ENCODE results near the gene AREL1. TPM values are rescaled to one million over a fixed set of nuclear protein-coding genes. Genes with fewer than 3 reads are reported as not detected.

AREL1 gene
- total and polyA plus RNA-seq, 2 of the 8 experiments (the other 6 are each of a cell fraction or from before 2014, with no cell fraction given) = 31.4 to 49.1 TPM

DNA sequence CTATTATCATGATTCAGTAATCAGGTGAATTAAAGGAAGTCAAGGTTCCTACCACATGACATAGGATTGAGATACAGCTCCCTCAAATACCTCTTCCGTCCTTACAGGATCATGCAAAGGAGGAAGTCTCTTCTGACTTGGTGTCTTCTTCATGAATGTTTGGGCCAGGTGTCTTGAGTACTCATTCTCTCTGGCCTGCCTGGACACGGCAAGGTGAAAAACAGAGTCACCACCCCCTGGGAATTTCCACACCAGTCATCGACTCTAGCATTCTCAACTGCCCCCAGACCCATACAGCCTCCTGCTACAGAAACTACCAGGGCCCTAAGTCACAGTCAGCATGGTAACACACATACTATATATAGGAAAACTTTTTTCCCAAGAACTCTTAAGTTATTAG, 55.9 kb downstream of the AREL1 start:
- Histone ChIP-seq H3K56ac (replicated peaks; ENCODE audit: insufficient read length, low read depth, low read length) (no peak overlapping the region), H3K36me3 (ENCODE audit: control insufficient read depth in 2 of 4, insufficient read depth in 4 of 4, low read length in 3 of 4) (peaks cover 0 to 11% (median 3%) of the 10 kb centered on the region in 4 experiments; a peak in 5 of 8 replicates), H3K23ac (ENCODE audit: insufficient read length) (no peak overlapping the region), H3K9me3 (ENCODE audit: insufficient read depth in 2 of 2, low read depth in 1 of 2, low read length in 1 of 2) (no peaks in the 10 kb centered on the region), H4K5ac (ENCODE audit: insufficient read length, low read depth, low read length) (no peak overlapping the region), H3K18ac (ENCODE audit: extremely low read depth, low read length) (no peak overlapping the region), H3K4me1 (replicated peaks in 1 of 4; ENCODE audit: control insufficient read depth in 3 of 4, insufficient read depth in 4 of 4, low read length in 3 of 4) (no peaks in the 10 kb centered on the region), H2AFZ (ENCODE audit: low read length) (no peak overlapping the region), H3K79me1 (ENCODE audit: low read depth, low read length) (no peaks in the 10 kb centered on the region), H2BK20ac (ENCODE audit: low read length) (no peak overlapping the region), H3K4ac (replicated peaks; ENCODE audit: insufficient read length, low read depth, low read length) (no peak overlapping the region), H2AK5ac (ENCODE audit: low read depth, low read length) (no peak overlapping the region), H4K8ac (ENCODE audit: extremely low read depth, insufficient read depth, low read length) (no peak overlapping the region), H3K14ac (ENCODE audit: insufficient read length) (no peak overlapping the region), H3K9ac (replicated peaks in 1 of 4; ENCODE audit: extremely low read depth in 1 of 4, low read depth in 3 of 4, low read length in 3 of 4) (no peak overlapping the region), H3K4me2 (ENCODE audit: insufficient read depth in 1 of 2, low read depth in 2 of 2, low read length in 2 of 2) (no peak overlapping the region), H4K91ac (replicated peaks; ENCODE audit: insufficient read length, low read length) (no peak overlapping the region), H3K79me2 (ENCODE audit: control insufficient read depth in 1 of 2, insufficient read depth in 2 of 2, low read length in 2 of 2) (no peaks in the 10 kb centered on the region), H2BK15ac (ENCODE audit: low read length) (no peak overlapping the region), H3K27ac (ENCODE audit: low read depth, low read length) (no peak overlapping the region), H4K20me1 (replicated peaks in 1 of 2; ENCODE audit: control insufficient read depth in 1 of 2, insufficient read depth in 2 of 2, low read length in 2 of 2) (no peaks in the 10 kb centered on the region), H3K27me3 (replicated peaks in 1 of 4; ENCODE audit: control insufficient read depth in 3 of 4, extremely low read depth in 1 of 4, insufficient read depth in 3 of 4, low read length in 3 of 4) (no peaks in the 10 kb centered on the region), H3K4me3 (ENCODE audit: extremely low read depth in 1 of 4, insufficient read depth in 2 of 4, low read depth in 3 of 4, low read length in 4 of 4) (no peak overlapping the region), H3K23me2 (ENCODE audit: low read depth, low read length) (no peaks in the 10 kb centered on the region), H2BK5ac (ENCODE audit: low read depth, low read length) (no peak overlapping the region), H2BK120ac (replicated peaks; ENCODE audit: low read depth, low read length) (no peak overlapping the region), H2BK12ac (ENCODE audit: low read depth, low read length) (no peak overlapping the region)
- DNase-seq (ENCODE audit: low read depth in 1 of 2, low spot score in 2 of 2) = no peak
- CTCF ChIA-PET (ENCODE audit: partially characterized antibody) = interaction anchor here (0.6 to 1.1 kb wide), 3 partner anchors 8 to 44 kb away, joined by 3 read pairs; no protein-coding TSS in a partner anchor
- FAIRE-seq = no peak
- POLR2A ChIA-PET (ENCODE audit: partially characterized antibody) = no interaction called here
- WGBS, 2 experiments (ENCODE audit: extremely low coverage in 1 of 2, insufficient coverage in 1 of 2, insufficient read length in 1 of 2, insufficient replicate concordance in 2 of 2, low coverage in 1 of 2, low lambda C conversion rate in 2 of 2, missing lambda C conversion rate in 1 of 2) = 96% methylated on average over 3 of the region's 3 CpGs; no CpG with 5 or more reads in 1 of the 2 experiments
- no peak for TF ChIP-seq KDM1A (IDR thresholded peaks at IDR 0.05; ENCODE audit: borderline replicate concordance, low read length)
- TF ChIP-seq NANOG (IDR thresholded peaks at IDR 0.05; ENCODE audit: insufficient read depth, low read depth, low read length, poor library complexity, severe bottlenecking) = no peak
- TF ChIP-seq EZH2 (IDR thresholded peaks at IDR 0.05; ENCODE audit: low read depth, low read length, severe bottlenecking) = no peak
- TF ChIP-seq CTBP2 (IDR thresholded peaks at IDR 0.05; ENCODE audit: borderline replicate concordance, insufficient read depth, insufficient read length, low read length) = no peak
- no peak for TF ChIP-seq CEBPB (IDR thresholded peaks at IDR 0.05; ENCODE audit: low read depth, low read length)
- no peak for TF ChIP-seq TEAD4 (IDR thresholded peaks at IDR 0.05; ENCODE audit: low read depth, low read length)
- TF ChIP-seq SAP30 (IDR thresholded peaks at IDR 0.05; ENCODE audit: insufficient read depth, insufficient replicate concordance, low read length) = no peak
- TF ChIP-seq GTF2F1 (IDR thresholded peaks at IDR 0.05; ENCODE audit: borderline replicate concordance, low read depth, low read length) = no peak
- TF ChIP-seq POU5F1 (IDR thresholded peaks at IDR 0.05; ENCODE audit: low read depth, low read length) = no peak
- no peak for TF ChIP-seq CREB1 (IDR thresholded peaks at IDR 0.05)
- no peak for TF ChIP-seq RFX5 (IDR thresholded peaks at IDR 0.05; ENCODE audit: borderline replicate concordance, low read depth, low read length)
- TF ChIP-seq SIN3A (conservative IDR thresholded peaks at IDR 0.05 in 1 of 2, IDR thresholded peaks at IDR 0.05 in 1 of 2; ENCODE audit: low read depth in 1 of 2, low read length in 2 of 2) = no peak
